Cardiac fibroblast (primary cell): ENCODE data around the gene TCP11.

Experiments used
- DNase-seq, 2 donors: peaks; one replicate each; pipeline versions ENCODE4 v3.0.0 to v3.0.0-alpha.2; 2010; ENCODE audit warnings: low read depth in 2 of 2
- H3K4me3 ChIP-seq, 2 donors: replicated peaks in 1 of 2; 1 replicate in 1 of 2; 2 replicates in 1 of 2; pipeline ENCODE4 v1.5.1; 2011; ENCODE audit warnings: low read depth in 2 of 2, low read length in 2 of 2, mild to moderate bottlenecking in 2 of 2, moderate library complexity in 1 of 2
- TF ChIP-seq, protein P1 (sequence below): IDR thresholded peaks from one replicate; pipeline ENCODE4 v1.5.1; 2011; ENCODE audit warnings: low read depth, mild to moderate bottlenecking, low read length, inconsistent platforms

TCP11 gene

DNA sequence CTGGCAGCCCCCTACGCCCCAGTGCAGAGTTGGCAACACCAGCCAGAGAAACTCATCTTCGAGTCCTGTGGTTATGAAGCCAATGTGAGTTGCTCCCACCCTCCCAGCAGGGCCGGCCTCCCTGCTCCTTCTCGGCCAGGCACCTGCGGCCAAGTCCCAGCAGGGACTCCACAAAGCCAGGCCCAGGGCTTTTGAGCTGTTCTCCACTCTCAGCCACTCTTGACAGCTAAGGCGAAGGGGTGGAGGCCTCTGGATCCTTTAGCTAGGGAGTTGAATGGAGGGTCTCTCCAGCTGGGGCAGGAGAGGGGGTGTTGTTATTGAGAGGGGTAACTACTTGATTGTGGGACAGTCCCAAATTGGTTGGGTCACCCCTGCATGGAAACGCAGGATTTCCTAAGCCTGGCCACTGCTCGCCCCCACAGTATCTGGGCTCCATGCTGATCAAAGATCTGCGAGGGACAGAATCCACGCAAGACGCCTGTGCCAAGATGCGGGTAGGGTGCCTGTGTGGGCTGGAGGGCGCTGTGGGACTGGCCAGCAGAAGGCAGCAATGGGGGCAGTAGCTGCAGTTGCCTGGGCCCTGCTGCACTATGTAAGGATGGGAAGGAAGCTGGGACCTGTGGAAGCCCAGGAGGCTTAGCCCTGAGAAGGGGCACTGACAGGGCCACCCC is 58.3 kb downstream of the TCP11 start:
- TF ChIP-seq, protein P1, sequence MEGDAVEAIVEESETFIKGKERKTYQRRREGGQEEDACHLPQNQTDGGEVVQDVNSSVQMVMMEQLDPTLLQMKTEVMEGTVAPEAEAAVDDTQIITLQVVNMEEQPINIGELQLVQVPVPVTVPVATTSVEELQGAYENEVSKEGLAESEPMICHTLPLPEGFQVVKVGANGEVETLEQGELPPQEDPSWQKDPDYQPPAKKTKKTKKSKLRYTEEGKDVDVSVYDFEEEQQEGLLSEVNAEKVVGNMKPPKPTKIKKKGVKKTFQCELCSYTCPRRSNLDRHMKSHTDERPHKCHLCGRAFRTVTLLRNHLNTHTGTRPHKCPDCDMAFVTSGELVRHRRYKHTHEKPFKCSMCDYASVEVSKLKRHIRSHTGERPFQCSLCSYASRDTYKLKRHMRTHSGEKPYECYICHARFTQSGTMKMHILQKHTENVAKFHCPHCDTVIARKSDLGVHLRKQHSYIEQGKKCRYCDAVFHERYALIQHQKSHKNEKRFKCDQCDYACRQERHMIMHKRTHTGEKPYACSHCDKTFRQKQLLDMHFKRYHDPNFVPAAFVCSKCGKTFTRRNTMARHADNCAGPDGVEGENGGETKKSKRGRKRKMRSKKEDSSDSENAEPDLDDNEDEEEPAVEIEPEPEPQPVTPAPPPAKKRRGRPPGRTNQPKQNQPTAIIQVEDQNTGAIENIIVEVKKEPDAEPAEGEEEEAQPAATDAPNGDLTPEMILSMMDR = no peak
- DNase-seq = no peak
- no peak overlapping the region for H3K4me3 ChIP-seq

- DNase-seq = no peak
- TF ChIP-seq, protein P1 = no peak
- H3K4me3 ChIP-seq = no peak overlapping the region
These were observed 59.0 kb downstream of the TCP11 start for GRCh38 chr6:35082046-35082732.

GRCh38 chr6:35081426-35081851 is 59.7 kb downstream of the TCP11 start:
- TF ChIP-seq, protein P1 = no peak
- H3K4me3 ChIP-seq = no peak overlapping the region
- DNase-seq = no peak

GRCh38 chr6:35080821-35081425 is 60.2 kb downstream of the TCP11 start:
- no peak for DNase-seq
- no peak overlapping the region for H3K4me3 ChIP-seq
- TF ChIP-seq, protein P1 = no peak

GRCh38 chr6:35080016-35080680 is 61.0 kb downstream of the TCP11 start:
- DNase-seq = no peak
- TF ChIP-seq, protein P1 = no peak
- H3K4me3 ChIP-seq = no peak overlapping the region

GRCh38 chr6:35079311-35080000 is 61.7 kb downstream of the TCP11 start:
- no peak for DNase-seq
- H3K4me3 ChIP-seq = no peak overlapping the region
- TF ChIP-seq, protein P1 = no peak
